Ovary (tissue), 9 donors: ENCODE measurements around the gene LIX1. TPM values are rescaled to one million over a fixed set of nuclear protein-coding genes. Genes with fewer than 3 reads are reported as not detected.

Experiments used
- DNase-seq, 5 donors: peaks; one replicate each; pipeline ENCODE4 v3.0.0-alpha.2; 2019 to 2020
- H3K27ac ChIP-seq, 2 donors: fragments of 200-600 bp; one replicate each; pipeline versions ENCODE4 v1.5.1 to v1.8.0; 2019 to 2022
- H3K27me3 ChIP-seq: fragments of 200-600 bp; one replicate; pipeline ENCODE4 v1.8.0; 2022
- H3K36me3 ChIP-seq: fragments of 200-600 bp; sonication (generic); one replicate; pipeline ENCODE4 v1.5.1; 2019
- H3K4me1 ChIP-seq: one replicate; pipeline ENCODE4 v1.8.1; 2013; ENCODE audit warnings: mild to moderate bottlenecking, moderate library complexity; ENCODE audit not compliant: insufficient read depth
- H3K4me3 ChIP-seq: fragments of 200-600 bp; sonication (generic); one replicate; pipeline ENCODE4 v1.5.1; 2017
- H3K9me3 ChIP-seq, 2 donors: fragments of 200-600 bp in 1 of 2; sonication (generic) in 1 of 2; one replicate each; pipeline versions ENCODE4 v1.5.1 to v1.8.1; 2013 to 2019; ENCODE audit warnings: mild to moderate bottlenecking in 1 of 2, moderate library complexity in 1 of 2
- CTCF ChIP-seq, 3 donors: fragments of 450-650 bp in 2 of 3; fragments of 200-600 bp in 1 of 3; IDR thresholded peaks; one replicate each; pipeline versions ENCODE4 v1.5.1 to v1.8.0; 2016 to 2022; ENCODE audit warnings: antibody characterized with exemption in 3 of 3, mild to moderate bottlenecking in 1 of 3
- EP300 ChIP-seq: sonication (generic); formaldehyde crosslinking; IDR thresholded peaks from one replicate; pipeline ENCODE4 v1.6.1; 2017; ENCODE audit warnings: antibody characterized with exemption
- POLR2A ChIP-seq: fragments of 450-650 bp; IDR thresholded peaks from one replicate; pipeline ENCODE4 v1.6.1; 2017; ENCODE audit warnings: antibody characterized with exemption, mild to moderate bottlenecking, moderate library complexity
- WGBS, 3 donors: extraction: QIAGEN DNeasy Blood & Tissue Kit in 1 of 3; methylation state at CpG; one replicate each; pipeline versions ENCODE4 v1.1.5 to v1.1.7; 2013 to 2017; 5-methylcytosine and 5-hydroxymethylcytosine counted together
- intact Hi-C, 4 donors: fragments of 100-400 bp; cut with DNase I; formaldehyde crosslinking; loops; one replicate each; pipeline versions ENCODE4 v1.11.0 to v1.15.1; 2022 to 2023
- polyA plus RNA-seq, 2 donors: library from polyadenylated mRNA; stranded (reverse); fragments of 200-250 nt in 1 of 2; fragments of 350-450 nt in 1 of 2; fragmentation: Illumina TruSeq in 1 of 2; extraction: RNeasy Lipid Tissue Mini Kit (QIAGEN cat#74804) in 1 of 2; gene quantifications; one replicate each; pipeline ENCODE4 v1.2.3, GENCODE V29; 2013 to 2014
- small RNA-seq: library from RNA; depleted of rRNA; stranded (forward); fragments of <200 nt; gene quantifications from one replicate; pipeline ENCODE3, GENCODE V24; 2016
- total RNA-seq, 7 donors: library from RNA; depleted of rRNA in 2 of 7; stranded (reverse); fragments of >200 nt in 2 of 7; fragmentation: NEBNext Ultra II Directional in 3 of 7; extraction: Animal tissue kit (Norgen Biotek cat#: 25700) in 3 of 7; gene quantifications; one replicate each; pipeline versions ENCODE4 v1.1.0 to v1.2.4, GENCODE V29; 2016 to 2023
- donor health status: DM: no; HTN: no; CAD: no; lungs with moderate emphysema.
- donor health status: DM: no; HTN: no; CAD: no.
- donor health status: Bipolar disorder and iron deficiency.
- donor health status: DM: yes; HTN: yes; CAD: no.
- donor health status: DM: no; HTN: no; CAD: no.
- donor health status: DM: yes; HTN: yes; CAD: no.

LIX1 gene
- total and polyA plus RNA-seq, 9 donors = 0.12 to 0.20 TPM; not detected in 7

- H3K36me3 ChIP-seq = no peaks in the 10 kb centered on the region
- intact Hi-C loops = no loop called here
These were observed 96.0 kb downstream of the LIX1 start for GRCh38 chr5:97046270-97046982.

GRCh38 chr5:97044052-97044451 is 98.4 kb downstream of the LIX1 start:
- WGBS, 3 donors = 44 to 58% (median 54%) methylated on average over 2 of the region's 2 CpGs
- Histone ChIP-seq H3K4me3 (no peak overlapping the region), H3K27me3 (no peaks in the 10 kb centered on the region), H3K4me1 (no peaks in the 10 kb centered on the region), H3K27ac (no peak overlapping the region), H3K9me3 (no peaks in the 10 kb centered on the region), H3K36me3 (no peaks in the 10 kb centered on the region)
- DNase-seq = no peak
- intact Hi-C loops = no loop called here
- TF ChIP-seq EP300 (no peak), CTCF (IDR thresholded peaks at IDR 0.05) (no peak), POLR2A (no peak)

More at GRCh38 chr5:97046270-97046982, 96.0 kb downstream of the LIX1 start:
- H3K4me3 ChIP-seq = no peak overlapping the region
- no peak overlapping the region for H3K27ac ChIP-seq
- DNase-seq = no peak
- no peaks in the 10 kb centered on the region for H3K27me3 ChIP-seq
- no peaks in the 10 kb centered on the region for H3K4me1 ChIP-seq
- WGBS, 3 donors = 69 to 79% (median 76%) methylated on average over 7 of the region's 7 CpGs
- TF ChIP-seq EP300 = no peak
- TF ChIP-seq CTCF (IDR thresholded peaks at IDR 0.05) = no peak
- TF ChIP-seq POLR2A = no peak
- H3K9me3 ChIP-seq = no peaks in the 10 kb centered on the region

- TF ChIP-seq CTCF (IDR thresholded peaks at IDR 0.05) (no peak), POLR2A (no peak), EP300 (no peak)
- Histone ChIP-seq H3K4me1 (no peaks in the 10 kb centered on the region), H3K36me3 (no peaks in the 10 kb centered on the region), H3K4me3 (no peak overlapping the region), H3K27me3 (no peaks in the 10 kb centered on the region), H3K9me3 (no peaks in the 10 kb centered on the region), H3K27ac (no peak overlapping the region)
- 58 to 71% (median 63%) methylated on average over 3 of the region's 3 CpGs for WGBS, 3 donors
- no peak for DNase-seq
- intact Hi-C loops = no loop called here
These were observed 98.9 kb downstream of the LIX1 start for GRCh38 chr5:97043511-97043910.

- DNase-seq = no peak
- Histone ChIP-seq H3K9me3 (no peaks in the 10 kb centered on the region), H3K27ac (no peak overlapping the region), H3K36me3 (no peaks in the 10 kb centered on the region), H3K4me3 (no peak overlapping the region), H3K27me3 (no peaks in the 10 kb centered on the region), H3K4me1 (no peaks in the 10 kb centered on the region)
- WGBS, 3 donors = 76 to 87% (median 78%) methylated on average over 7 of the region's 7 CpGs
- TF ChIP-seq EP300 (no peak), CTCF (IDR thresholded peaks at IDR 0.05) (no peak), POLR2A (no peak)
- intact Hi-C loops = no loop called here
These were observed 99.4 kb downstream of the LIX1 start for GRCh38 chr5:97042996-97043395.

Small RNAs within 50 kb of the gene (small RNA-seq; reads per million reads assigned to genes)
- gene RNU1-73P = not detected

Other genes with a start within 250 kb of the LIX1 start
- gene LNPEP, start 206.5 kb downstream of the LIX1 start, total RNA-seq = 10 to 100 TPM; 22.1 to 45.5 (median 34.5) TPM
- gene LNPEP, start 206.5 kb downstream of the LIX1 start, polyA plus RNA-seq = 10 to 100 TPM in 1 of 2 donors, 1 to 10 TPM in 1; 7.6 to 14.2 TPM
- 10 to 100 TPM; 12.9 to 32.1 (median 23.1) TPM for gene RIOK2, start 40.6 kb upstream of the LIX1 start, total RNA-seq
- gene RIOK2, start 40.6 kb upstream of the LIX1 start, polyA plus RNA-seq = 10 to 100 TPM; 10.9 to 12.4 TPM